GM23338 (cell line): ENCODE measurements around the gene KIF2C. TPM values are rescaled to one million over a fixed set of nuclear protein-coding genes. Genes with fewer than 3 reads are reported as not detected.
A peak's percentile ranks its signal among the peaks of the same experiment; 100 is the strongest.

Experiments used
- ATAC-seq: fragments of 200-7000 bp; cut with Tn5 transposase; 3 replicates; pipeline ENCODE4 v1.9.1; 2020
- DNase-seq: peaks from one replicate; pipeline ENCODE4 v3.0.0-alpha.2; 2015; ENCODE audit warnings: low spot score
- H2AFZ ChIP-seq: fragments of 200-600 bp; sonication (generic); 2 replicates; pipeline ENCODE4 v1.8.0; 2016; ENCODE audit warnings: antibody characterized with exemption, mild to moderate bottlenecking, moderate library complexity
- H3F3A ChIP-seq: fragments of 200-600 bp; sonication (generic); replicated peaks from 2 replicates; pipeline ENCODE4 v1.8.0; 2017; ENCODE audit warnings: antibody characterized with exemption, mixed run types, low read depth
- H3K27ac ChIP-seq: fragments of 200-600 bp; sonication (generic); 2 replicates; pipeline ENCODE4 v1.6.1; 2016; ENCODE audit warnings: low read depth
- H3K27me3 ChIP-seq: fragments of 200-600 bp; sonication (generic); 2 replicates; pipeline ENCODE4 v1.8.0; 2016; ENCODE audit warnings: mild to moderate bottlenecking, mixed run types, moderate library complexity; ENCODE audit not compliant: insufficient read depth
- H3K36me3 ChIP-seq: fragments of 200-600 bp; sonication (generic); 2 replicates; pipeline ENCODE4 v1.8.0; 2016; ENCODE audit warnings: mild to moderate bottlenecking; ENCODE audit not compliant: insufficient read depth
- H3K4me1 ChIP-seq: fragments of 200-600 bp; sonication (generic); 2 replicates; pipeline ENCODE4 v1.8.0; 2016; ENCODE audit warnings: mild to moderate bottlenecking, moderate library complexity; ENCODE audit not compliant: insufficient read depth
- H3K4me2 ChIP-seq: fragments of 200-600 bp; sonication (generic); 2 replicates; pipeline ENCODE4 v1.7.1; 2017; ENCODE audit warnings: mixed run types
- H3K4me3 ChIP-seq: fragments of 200-600 bp; sonication (generic); 2 replicates; pipeline ENCODE4 v1.6.1; 2016; ENCODE audit warnings: mixed run types
- H3K79me2 ChIP-seq: fragments of 200-600 bp; sonication (generic); replicated peaks from 2 replicates; pipeline ENCODE4 v1.8.0; 2017; ENCODE audit warnings: mild to moderate bottlenecking; ENCODE audit not compliant: insufficient read depth
- H3K9me2 ChIP-seq: fragments of 200-600 bp; sonication (generic); 2 replicates; pipeline ENCODE4 v1.8.0; 2017; ENCODE audit not compliant: insufficient read depth
- H4K20me1 ChIP-seq: fragments of 200-600 bp; sonication (generic); replicated peaks from 2 replicates; pipeline ENCODE4 v1.8.0; 2017; ENCODE audit warnings: mild to moderate bottlenecking; ENCODE audit not compliant: insufficient read depth
- H3K27ac Mint-ChIP-seq: 2 replicates; pipeline ENCODE4 v1.8.0; 2020; ENCODE audit warnings: inconsistent platforms, mild to moderate bottlenecking, moderate library complexity, mixed read lengths
- H3K27me3 Mint-ChIP-seq: 3 replicates; pipeline ENCODE4 v1.8.0; 2022; ENCODE audit warnings: low read depth, mild to moderate bottlenecking, moderate library complexity, mixed read lengths, inconsistent platforms; ENCODE audit not compliant: insufficient read depth, poor library complexity
- H3K36me3 Mint-ChIP-seq: 3 replicates; pipeline ENCODE4 v1.8.0; 2021; ENCODE audit warnings: low read depth, mild to moderate bottlenecking, inconsistent platforms, moderate library complexity, mixed read lengths
- H3K4me1 Mint-ChIP-seq: 3 replicates; pipeline ENCODE4 v1.8.0; 2020; ENCODE audit warnings: mild to moderate bottlenecking, inconsistent platforms, mixed read lengths
- H3K4me3 Mint-ChIP-seq: 3 replicates; pipeline ENCODE4 v1.8.0; 2021; ENCODE audit warnings: moderate library complexity, mild to moderate bottlenecking, inconsistent platforms, mixed read lengths
- H3K9me3 Mint-ChIP-seq: 3 replicates; pipeline ENCODE4 v1.8.0; 2020; ENCODE audit warnings: moderate library complexity, mild to moderate bottlenecking, inconsistent platforms, mixed read lengths
- CREB1 ChIP-seq: fragments of 250-450 bp; sonication (Bioruptor Pico); IDR thresholded peaks from 2 replicates; pipeline ENCODE4 v1.5.0; 2020; ENCODE audit warnings: low read depth, mild to moderate bottlenecking, moderate library complexity
- JUNB ChIP-seq: IDR thresholded peaks from one replicate; pipeline ENCODE4 v1.6.1; 2016; ENCODE audit warnings: antibody characterized with exemption; ENCODE audit not compliant: unreplicated experiment
- polyA plus RNA-seq: library from polyadenylated mRNA; unstranded; fragments of >200 nt; fragmentation: Nextera tagmentation; extraction: Ambion mirVana; gene quantifications from 2 replicates; pipeline ENCODE4 v1.2.1, GENCODE V29; 2016
- total RNA-seq: library from RNA; depleted of rRNA; stranded (reverse); fragments of >200 nt; shearing (Covaris generic); gene quantifications from 2 replicates; pipeline ENCODE4 v1.2.3, GENCODE V29; 2014
- TF ChIP-seq, protein P1 (sequence below): fragments of 250-450 bp; sonication (Bioruptor Pico); IDR thresholded peaks from 2 replicates; pipeline ENCODE4 v1.5.0; 2020; ENCODE audit warnings: mild to moderate bottlenecking, moderate library complexity
- TF ChIP-seq, protein P2 (sequence below), 2 experiments: fragments of 200-600 bp in 1 of 2; sonication (generic) in 1 of 2; conservative IDR thresholded peaks; 2 replicates each; pipeline versions ENCODE4 v1.5.1 to v1.6.1; 2016 to 2017; ENCODE audit warnings: antibody characterized with exemption in 2 of 2, low read depth in 2 of 2, mild to moderate bottlenecking in 2 of 2, moderate library complexity in 1 of 2

Gene KIF2C
- total and polyA plus RNA-seq, 2 experiments from 2014 or later: 38.0 to 62.9 TPM

- peaks cover 32% of the 10 kb centered on the region for H3K4me1 ChIP-seq
- no peaks in the 10 kb centered on the region for H3K9me2 ChIP-seq
- H3K27ac Mint-ChIP-seq: peak within 1 kb of the TSS; percentile 99
- peaks cover 27% of the 10 kb centered on the region for H3K27me3 Mint-ChIP-seq
- peak; percentile 87 for DNase-seq
- H3K4me2 ChIP-seq: peak within 1 kb of the TSS; percentile 76
- no peak within 1 kb of the TSS for H2AFZ ChIP-seq
- peak; percentile 54 for ATAC-seq
- H3K4me3 ChIP-seq: peak within 1 kb of the TSS; percentile 47
- no peaks in the 10 kb centered on the region for H4K20me1 ChIP-seq
- H3K4me3 Mint-ChIP-seq: peak within 1 kb of the TSS; percentile 50
- TF ChIP-seq, protein P1, sequence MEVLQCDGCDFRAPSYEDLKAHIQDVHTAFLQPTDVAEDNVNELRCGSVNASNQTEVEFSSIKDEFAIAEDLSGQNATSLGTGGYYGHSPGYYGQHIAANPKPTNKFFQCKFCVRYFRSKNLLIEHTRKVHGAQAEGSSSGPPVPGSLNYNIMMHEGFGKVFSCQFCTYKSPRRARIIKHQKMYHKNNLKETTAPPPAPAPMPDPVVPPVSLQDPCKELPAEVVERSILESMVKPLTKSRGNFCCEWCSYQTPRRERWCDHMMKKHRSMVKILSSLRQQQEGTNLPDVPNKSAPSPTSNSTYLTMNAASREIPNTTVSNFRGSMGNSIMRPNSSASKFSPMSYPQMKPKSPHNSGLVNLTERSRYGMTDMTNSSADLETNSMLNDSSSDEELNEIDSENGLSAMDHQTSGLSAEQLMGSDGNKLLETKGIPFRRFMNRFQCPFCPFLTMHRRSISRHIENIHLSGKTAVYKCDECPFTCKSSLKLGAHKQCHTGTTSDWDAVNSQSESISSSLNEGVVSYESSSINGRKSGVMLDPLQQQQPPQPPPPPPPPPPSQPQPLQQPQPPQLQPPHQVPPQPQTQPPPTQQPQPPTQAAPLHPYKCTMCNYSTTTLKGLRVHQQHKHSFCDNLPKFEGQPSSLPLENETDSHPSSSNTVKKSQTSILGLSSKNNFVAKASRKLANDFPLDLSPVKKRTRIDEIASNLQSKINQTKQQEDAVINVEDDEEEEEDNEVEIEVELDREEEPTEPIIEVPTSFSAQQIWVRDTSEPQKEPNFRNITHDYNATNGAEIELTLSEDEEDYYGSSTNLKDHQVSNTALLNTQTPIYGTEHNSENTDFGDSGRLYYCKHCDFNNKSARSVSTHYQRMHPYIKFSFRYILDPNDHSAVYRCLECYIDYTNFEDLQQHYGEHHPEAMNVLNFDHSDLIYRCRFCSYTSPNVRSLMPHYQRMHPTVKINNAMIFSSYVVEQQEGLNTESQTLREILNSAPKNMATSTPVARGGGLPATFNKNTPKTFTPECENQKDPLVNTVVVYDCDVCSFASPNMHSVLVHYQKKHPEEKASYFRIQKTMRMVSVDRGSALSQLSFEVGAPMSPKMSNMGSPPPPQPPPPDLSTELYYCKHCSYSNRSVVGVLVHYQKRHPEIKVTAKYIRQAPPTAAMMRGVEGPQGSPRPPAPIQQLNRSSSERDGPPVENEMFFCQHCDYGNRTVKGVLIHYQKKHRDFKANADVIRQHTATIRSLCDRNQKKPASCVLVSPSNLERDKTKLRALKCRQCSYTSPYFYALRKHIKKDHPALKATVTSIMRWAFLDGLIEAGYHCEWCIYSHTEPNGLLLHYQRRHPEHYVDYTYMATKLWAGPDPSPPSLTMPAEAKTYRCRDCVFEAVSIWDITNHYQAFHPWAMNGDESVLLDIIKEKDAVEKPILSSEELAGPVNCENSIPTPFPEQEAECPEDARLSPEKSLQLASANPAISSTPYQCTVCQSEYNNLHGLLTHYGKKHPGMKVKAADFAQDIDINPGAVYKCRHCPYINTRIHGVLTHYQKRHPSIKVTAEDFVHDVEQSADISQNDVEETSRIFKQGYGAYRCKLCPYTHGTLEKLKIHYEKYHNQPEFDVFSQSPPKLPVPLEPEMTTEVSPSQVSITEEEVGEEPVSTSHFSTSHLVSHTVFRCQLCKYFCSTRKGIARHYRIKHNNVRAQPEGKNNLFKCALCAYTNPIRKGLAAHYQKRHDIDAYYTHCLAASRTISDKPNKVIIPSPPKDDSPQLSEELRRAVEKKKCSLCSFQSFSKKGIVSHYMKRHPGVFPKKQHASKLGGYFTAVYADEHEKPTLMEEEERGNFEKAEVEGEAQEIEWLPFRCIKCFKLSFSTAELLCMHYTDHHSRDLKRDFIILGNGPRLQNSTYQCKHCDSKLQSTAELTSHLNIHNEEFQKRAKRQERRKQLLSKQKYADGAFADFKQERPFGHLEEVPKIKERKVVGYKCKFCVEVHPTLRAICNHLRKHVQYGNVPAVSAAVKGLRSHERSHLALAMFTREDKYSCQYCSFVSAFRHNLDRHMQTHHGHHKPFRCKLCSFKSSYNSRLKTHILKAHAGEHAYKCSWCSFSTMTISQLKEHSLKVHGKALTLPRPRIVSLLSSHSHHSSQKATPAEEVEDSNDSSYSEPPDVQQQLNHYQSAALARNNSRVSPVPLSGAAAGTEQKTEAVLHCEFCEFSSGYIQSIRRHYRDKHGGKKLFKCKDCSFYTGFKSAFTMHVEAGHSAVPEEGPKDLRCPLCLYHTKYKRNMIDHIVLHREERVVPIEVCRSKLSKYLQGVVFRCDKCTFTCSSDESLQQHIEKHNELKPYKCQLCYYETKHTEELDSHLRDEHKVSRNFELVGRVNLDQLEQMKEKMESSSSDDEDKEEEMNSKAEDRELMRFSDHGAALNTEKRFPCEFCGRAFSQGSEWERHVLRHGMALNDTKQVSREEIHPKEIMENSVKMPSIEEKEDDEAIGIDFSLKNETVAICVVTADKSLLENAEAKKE: no peak
- no peak for TF ChIP-seq JUNB
- no peak for TF ChIP-seq CREB1
- TF ChIP-seq, protein P2, sequence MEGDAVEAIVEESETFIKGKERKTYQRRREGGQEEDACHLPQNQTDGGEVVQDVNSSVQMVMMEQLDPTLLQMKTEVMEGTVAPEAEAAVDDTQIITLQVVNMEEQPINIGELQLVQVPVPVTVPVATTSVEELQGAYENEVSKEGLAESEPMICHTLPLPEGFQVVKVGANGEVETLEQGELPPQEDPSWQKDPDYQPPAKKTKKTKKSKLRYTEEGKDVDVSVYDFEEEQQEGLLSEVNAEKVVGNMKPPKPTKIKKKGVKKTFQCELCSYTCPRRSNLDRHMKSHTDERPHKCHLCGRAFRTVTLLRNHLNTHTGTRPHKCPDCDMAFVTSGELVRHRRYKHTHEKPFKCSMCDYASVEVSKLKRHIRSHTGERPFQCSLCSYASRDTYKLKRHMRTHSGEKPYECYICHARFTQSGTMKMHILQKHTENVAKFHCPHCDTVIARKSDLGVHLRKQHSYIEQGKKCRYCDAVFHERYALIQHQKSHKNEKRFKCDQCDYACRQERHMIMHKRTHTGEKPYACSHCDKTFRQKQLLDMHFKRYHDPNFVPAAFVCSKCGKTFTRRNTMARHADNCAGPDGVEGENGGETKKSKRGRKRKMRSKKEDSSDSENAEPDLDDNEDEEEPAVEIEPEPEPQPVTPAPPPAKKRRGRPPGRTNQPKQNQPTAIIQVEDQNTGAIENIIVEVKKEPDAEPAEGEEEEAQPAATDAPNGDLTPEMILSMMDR (conservative IDR thresholded peaks at IDR 0.05; ENCODE audit: low read depth in 2 of 2): no peak
- peak within 1 kb of the TSS; percentile 93 for H3K27ac ChIP-seq
- H3K27me3 ChIP-seq: peaks cover 11% of the 10 kb centered on the region
- H3K4me1 Mint-ChIP-seq: peaks cover 33% of the 10 kb centered on the region
- peaks cover 27% of the 10 kb centered on the region for H3K36me3 Mint-ChIP-seq
- peaks cover 6% of the 10 kb centered on the region; the same call in 1 of the 2 replicates for H3F3A ChIP-seq
- no peaks in the 10 kb centered on the region for H3K79me2 ChIP-seq
- H3K9me3 Mint-ChIP-seq: no peaks in the 10 kb centered on the region
- H3K36me3 ChIP-seq: no peaks in the 10 kb centered on the region; the same call in 1 of the 2 replicates
Measured at GRCh38 chr1:44808063-44808937, 68.7 kb downstream of the KIF2C start, which contains the start of gene BTBD19. BTBD19 (plus strand) TSS chr1:44808523; CDS start chr1:44808821, 298 bp downstream.
